GM04504 (cell line): ENCODE measurements around the gene ATRNL1.
A peak's percentile ranks its signal among the peaks of the same experiment; 100 is the strongest.
"Not testable (repeated sequence)": the region's sequence is repeated elsewhere in the genome, so short reads cannot be mapped to it uniquely, and the experiment has no call there.

Experiments used
- DNase-seq: peaks from one replicate; pipeline ENCODE4 v3.0.0-alpha.2; 2012; ENCODE audit warnings: low read depth

Gene ATRNL1

GRCh38 chr10:115422624-115423023 lies 329.5 kb downstream of the ATRNL1 start:
- no peak for DNase-seq

DNA sequence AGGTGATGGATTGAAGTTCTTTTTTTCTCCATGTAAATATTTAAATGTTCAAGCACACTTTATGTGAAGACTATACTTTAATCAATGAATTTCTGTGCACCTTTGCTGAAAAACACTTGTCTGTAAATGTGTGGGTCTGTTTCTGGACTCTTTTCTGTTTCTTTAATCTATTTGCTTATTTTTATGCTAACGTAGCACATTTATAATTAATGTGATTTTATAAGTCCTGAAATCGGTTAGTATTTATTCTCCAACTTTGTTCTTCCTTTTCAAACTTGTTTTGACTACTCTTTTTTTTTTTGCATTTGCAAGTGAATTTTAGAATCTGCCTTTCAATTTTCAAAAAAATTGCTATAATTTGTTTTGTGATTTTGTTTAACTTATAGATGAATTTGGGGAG lies 334.4 kb downstream of the ATRNL1 start:
- no peak for DNase-seq

- peak; percentile 1 for DNase-seq
Observed at GRCh38 chr10:115432188-115432819, 339.1 kb downstream of the ATRNL1 start.

DNA sequence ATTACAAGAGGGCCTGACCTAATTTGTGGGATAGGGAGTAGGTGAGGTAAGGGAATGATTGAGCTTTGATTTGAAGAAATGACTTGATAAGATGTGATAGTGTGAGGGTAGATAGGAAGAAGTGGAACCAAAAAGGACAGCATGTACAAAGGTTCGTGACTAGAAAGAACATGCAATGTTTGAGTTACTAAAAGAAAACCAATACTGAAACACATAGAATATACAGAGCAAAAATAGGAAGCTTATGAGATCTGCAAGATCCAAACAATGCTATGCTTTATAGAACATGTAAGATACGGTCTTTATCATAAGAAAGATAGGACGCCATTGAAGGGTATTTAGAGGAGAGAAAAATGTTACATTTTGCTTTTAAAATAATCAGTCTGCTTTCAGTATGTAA lies 343.8 kb downstream of the ATRNL1 start:
- no peak for DNase-seq

DNA sequence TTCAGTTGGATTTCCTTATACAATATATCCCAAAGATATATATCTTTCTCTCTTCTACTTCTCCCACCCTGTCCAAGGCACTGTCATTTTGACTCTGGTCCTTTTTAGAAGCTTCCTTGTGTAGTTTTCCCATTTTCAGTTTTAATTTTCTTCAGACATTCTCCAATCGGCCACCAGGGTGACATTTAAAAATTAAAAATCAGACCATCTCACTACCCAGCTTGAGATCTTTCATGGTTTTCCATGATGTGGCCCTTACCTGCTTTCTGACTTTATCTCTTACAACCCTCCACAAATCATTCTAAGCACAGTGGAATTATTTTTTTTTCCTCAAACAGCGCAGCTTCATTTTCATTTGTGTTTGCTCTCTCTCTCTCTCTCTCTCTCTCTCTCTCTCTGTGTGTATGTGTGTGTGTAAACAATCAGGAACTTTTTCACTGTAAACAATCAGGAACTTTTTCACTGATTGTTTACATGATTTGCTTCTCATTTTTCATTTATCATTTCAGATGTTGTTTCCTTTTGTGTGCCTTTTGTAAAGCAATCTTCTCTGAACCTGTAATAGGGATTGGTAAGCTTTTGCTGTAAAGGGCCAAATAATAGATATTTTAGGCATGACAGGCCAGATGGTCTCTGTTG lies 348.9 kb downstream of the ATRNL1 start:
- DNase-seq = no peak

DNA sequence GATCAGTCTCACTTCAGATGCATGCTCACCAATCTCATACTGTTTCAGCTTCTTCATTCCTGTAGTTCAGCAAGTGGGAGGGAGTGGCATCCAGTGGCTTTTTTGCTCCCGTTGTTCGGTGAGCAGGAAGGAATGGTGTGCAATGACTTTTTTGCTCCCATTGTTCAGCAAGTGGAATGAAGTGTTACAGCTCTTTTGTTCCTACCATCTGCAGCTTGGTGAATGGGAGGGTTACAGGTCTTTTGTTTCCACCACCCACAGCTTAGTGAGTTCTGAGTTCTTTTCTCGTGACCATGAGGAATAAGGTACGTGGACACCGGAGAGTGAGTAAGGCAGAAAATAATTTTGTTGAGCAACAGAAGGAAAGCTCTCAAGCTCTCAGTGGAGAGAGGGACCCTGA lies 363.6 kb downstream of the ATRNL1 start:
- DNase-seq = no peak

GRCh38 chr10:115483294-115483693 lies 390.1 kb downstream of the ATRNL1 start:
- DNase-seq = no peak

DNA sequence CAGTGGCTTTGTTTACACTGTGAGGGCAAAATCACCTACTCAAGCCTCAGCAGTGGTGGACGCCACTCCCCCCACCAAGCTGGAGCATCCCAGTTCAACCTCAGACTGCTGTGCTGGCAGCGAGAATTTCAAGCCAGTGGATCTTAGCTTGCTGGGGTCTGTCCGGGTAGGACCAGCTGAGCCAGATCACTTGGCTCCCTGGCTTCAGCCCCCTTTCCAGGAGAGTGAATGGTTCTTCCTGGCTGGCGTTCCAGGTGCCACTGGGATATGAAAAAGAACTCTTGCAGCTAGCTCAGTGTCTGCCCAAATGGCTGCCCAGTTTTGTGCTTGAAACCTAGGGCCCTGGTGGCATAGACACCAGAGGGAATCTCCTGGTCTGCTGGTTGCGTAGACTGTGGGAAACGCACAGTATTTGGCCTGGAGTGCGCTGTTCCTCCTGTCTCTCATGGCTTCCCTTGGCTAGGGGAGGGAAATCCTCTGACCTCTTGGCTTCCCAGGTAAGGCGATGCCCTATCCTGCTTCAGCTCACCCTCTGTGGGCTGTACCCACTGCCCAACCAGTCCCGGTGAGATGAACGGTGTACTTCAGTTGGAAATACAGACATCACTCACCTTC lies 398.5 kb downstream of the ATRNL1 start:
- no peak for DNase-seq

GRCh38 chr10:115503546-115503945 lies 410.4 kb downstream of the ATRNL1 start:
- no peak for DNase-seq

- DNase-seq = no peak
Observed at GRCh38 chr10:115514895-115515294, 421.7 kb downstream of the ATRNL1 start.

GRCh38 chr10:115525141-115525540 lies 432.0 kb downstream of the ATRNL1 start:
- no peak for DNase-seq

DNA sequence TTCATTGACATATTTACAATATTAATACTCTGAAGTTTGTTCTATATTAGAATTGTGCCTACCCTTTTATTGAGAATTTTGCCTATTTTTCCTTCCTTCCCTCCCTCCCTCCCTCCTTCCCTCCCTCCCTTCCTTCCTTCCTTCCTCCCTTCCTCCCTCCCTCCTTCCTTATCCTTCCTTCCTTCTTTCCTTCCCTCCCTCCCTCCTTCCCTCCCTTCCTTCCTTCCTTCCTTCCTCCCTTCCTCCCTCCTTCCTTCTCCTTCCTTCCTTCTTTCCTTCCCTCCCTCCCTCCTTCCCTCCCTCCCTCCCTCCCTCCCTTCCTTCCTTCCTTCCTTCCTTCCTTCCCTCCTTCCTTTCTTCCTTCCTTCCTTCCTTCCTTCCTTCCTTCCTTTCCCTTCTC lies 434.5 kb downstream of the ATRNL1 start:
- not testable (repeated sequence) for DNase-seq

DNA sequence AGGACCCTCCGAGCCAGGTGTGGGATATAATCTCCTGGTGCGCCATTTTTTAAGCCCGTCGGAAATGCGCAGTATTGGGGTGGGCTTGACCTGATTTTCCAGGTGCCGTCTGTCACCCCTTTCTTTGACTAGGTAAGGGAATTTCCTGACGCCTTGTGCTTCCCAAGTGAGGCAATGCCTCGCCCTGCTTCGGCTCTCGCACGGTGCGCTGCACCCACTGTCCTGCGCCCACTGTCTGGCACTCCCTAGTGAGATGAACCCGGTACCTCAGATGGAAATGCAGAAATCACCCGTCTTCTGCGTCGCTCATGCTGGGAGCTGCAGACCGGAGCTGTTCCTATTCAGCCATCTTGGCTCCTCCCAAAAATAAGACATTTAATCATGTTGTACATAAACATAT lies 443.2 kb downstream of the ATRNL1 start:
- DNase-seq = not testable (repeated sequence)

DNA sequence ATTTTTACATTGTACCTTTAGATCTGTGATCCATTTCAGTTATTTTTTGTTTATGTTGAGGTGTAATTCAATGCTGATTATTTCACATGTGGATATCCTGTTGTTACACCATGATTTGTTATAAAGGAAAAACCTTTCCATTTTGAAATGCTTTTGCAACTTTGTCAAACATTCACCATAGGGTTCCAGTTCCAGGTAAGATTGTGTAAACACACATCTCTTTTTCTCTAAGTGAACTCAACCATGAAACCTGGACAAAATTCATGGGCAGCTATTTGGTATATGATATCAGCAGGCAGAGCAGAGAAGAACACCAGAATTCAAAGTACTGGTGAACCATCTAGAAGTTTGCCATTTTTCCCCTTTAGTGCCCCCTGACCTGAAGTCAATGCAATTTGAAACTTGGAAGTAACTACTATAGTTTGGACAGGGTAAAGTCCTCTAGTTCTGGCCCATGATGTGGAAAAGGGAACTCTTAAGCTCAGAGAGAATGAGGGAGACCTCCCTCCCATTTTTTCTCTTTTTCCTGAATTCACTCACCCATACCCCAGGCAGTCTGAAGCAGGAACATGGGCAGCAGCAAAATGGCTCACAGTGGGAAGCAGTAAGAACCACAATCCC lies 446.1 kb downstream of the ATRNL1 start:
- DNase-seq = no peak

DNA sequence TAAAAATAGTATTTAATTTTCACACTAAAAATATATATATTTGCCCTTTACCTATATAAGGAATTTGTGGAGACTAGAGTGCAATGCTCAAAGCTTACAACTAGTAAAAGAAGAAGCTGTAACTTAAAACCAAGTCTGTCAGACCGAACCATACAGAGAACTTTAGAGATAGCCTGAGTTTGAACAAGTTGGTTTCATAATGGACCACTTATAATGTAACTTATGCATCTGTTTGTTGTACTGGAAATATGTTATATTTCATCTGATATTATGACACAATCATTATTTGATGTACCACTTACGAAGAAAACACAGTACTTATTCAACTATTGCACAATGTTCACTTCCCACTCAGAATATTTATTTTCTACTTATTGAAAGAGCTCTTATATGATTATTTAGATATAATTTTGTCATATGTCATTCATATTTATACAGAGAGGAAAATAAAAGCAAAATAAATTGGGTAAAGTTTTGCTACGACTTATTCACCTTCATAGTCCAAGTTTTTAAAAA lies 462.8 kb downstream of the ATRNL1 start:
- DNase-seq = no peak

GRCh38 chr10:115558252-115558651 lies 465.1 kb downstream of the ATRNL1 start:
- no peak for DNase-seq

DNA sequence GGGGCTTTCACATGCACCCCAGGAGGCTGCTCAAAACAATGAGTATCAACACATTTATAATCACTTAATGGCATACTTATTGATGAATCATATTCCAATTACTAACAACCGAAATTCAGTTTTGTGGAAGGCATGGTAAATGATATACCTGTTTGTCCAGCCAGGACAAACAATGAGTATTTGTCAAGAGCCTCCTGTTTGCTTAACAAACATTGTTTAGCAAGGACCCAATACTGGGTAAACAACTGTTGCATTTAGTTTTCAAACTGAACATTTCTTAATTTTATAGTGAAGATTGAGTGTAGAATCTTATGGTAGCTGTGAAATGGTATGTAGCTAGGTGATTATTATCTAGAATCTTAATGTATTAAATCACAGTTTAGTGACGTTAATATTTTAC lies 473.7 kb downstream of the ATRNL1 start:
- DNase-seq = no peak

GRCh38 chr10:115572740-115573455 lies 479.7 kb downstream of the ATRNL1 start:
- no peak for DNase-seq

- DNase-seq = no peak
Observed at GRCh38 chr10:115580239-115580638, 487.1 kb downstream of the ATRNL1 start.

- DNase-seq = no peak
Observed at GRCh38 chr10:115593060-115593459, 499.9 kb downstream of the ATRNL1 start.

GRCh38 chr10:115604627-115605026 lies 511.5 kb downstream of the ATRNL1 start:
- DNase-seq = no peak

GRCh38 chr10:115606086-115606485 lies 512.9 kb downstream of the ATRNL1 start:
- no peak for DNase-seq
